Transverse colon (tissue), 4 donors: ENCODE measurements around the gene PCNX2.

ENCODE experiments used
- EP300 ChIP-seq: sonication (generic); formaldehyde crosslinking; IDR thresholded peaks from one replicate; pipeline ENCODE4 v1.6.1; 2017; ENCODE audit warnings: antibody characterized with exemption, low read depth
- POLR2A ChIP-seq: fragments of 450-650 bp; IDR thresholded peaks from one replicate; pipeline ENCODE4 v1.6.1; 2016; ENCODE audit warnings: antibody characterized with exemption, mild to moderate bottlenecking, moderate library complexity
- POLR2AphosphoS5 ChIP-seq, 3 donors: sonication (generic); formaldehyde crosslinking; IDR thresholded peaks; one replicate each; pipeline ENCODE4 v1.6.1; 2016; ENCODE audit warnings: antibody characterized with exemption in 3 of 3
- TF ChIP-seq, protein P1 (sequence below), 5 experiments: fragments of 200-600 bp in 3 of 5; fragments of 450-650 bp in 2 of 5; sonication (generic) in 3 of 5; IDR thresholded peaks; 1 replicate in 2 of 5; 2 replicates in 3 of 5; pipeline ENCODE4 v1.5.1; 2016 to 2017; ENCODE audit warnings: antibody characterized with exemption in 5 of 5, inconsistent platforms in 3 of 5, mild to moderate bottlenecking in 2 of 5, moderate library complexity in 1 of 5

DNA sequence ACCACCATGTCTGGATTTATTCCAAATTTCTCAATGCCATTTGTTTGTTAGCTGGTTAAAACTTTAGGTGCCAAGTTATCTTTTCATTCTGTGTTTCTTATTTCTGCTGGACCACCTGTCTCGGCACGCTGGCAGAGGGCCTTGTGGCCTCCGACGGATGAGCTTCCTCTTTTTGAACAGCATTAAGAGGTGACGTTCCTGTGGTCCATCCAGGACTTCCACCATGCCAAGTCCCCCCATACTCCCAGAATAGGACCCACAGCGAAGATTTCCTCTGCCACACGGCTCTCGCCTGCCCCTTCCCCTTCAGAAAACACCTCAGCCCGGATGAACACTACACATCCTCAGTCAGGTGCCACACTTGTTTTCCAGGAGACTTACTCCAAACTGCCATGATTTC, 271.3 kb downstream of the PCNX2 start:
- TF ChIP-seq POLR2A (no peak), EP300 (no peak), POLR2AphosphoS5 (IDR thresholded peaks at IDR 0.05) (no peak)
- TF ChIP-seq, protein P1, sequence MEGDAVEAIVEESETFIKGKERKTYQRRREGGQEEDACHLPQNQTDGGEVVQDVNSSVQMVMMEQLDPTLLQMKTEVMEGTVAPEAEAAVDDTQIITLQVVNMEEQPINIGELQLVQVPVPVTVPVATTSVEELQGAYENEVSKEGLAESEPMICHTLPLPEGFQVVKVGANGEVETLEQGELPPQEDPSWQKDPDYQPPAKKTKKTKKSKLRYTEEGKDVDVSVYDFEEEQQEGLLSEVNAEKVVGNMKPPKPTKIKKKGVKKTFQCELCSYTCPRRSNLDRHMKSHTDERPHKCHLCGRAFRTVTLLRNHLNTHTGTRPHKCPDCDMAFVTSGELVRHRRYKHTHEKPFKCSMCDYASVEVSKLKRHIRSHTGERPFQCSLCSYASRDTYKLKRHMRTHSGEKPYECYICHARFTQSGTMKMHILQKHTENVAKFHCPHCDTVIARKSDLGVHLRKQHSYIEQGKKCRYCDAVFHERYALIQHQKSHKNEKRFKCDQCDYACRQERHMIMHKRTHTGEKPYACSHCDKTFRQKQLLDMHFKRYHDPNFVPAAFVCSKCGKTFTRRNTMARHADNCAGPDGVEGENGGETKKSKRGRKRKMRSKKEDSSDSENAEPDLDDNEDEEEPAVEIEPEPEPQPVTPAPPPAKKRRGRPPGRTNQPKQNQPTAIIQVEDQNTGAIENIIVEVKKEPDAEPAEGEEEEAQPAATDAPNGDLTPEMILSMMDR (IDR thresholded peaks at IDR 0.05) = no peak
